DND-41 (cell line): ENCODE data around the gene LYST.

ENCODE experiments used
- ATAC-seq: fragments of 200-7000 bp; cut with Tn5 transposase; 3 replicates; pipeline ENCODE4 v1.9.1; 2021; ENCODE audit warnings: low read depth; ENCODE audit not compliant: insufficient read depth
- DNase-seq: peaks from one replicate; pipeline ENCODE4 v3.0.0-alpha.2; 2020
- H2AFZ ChIP-seq: 2 replicates; pipeline ENCODE4 v1.6.0; 2012; ENCODE audit warnings: low read depth, low read length
- H3K27ac ChIP-seq: 2 replicates; pipeline ENCODE4 v1.5.1; 2012; ENCODE audit warnings: low read length, inconsistent platforms
- H3K27me3 ChIP-seq: fragments of 200-600 bp; sonication (generic); 2 replicates; pipeline ENCODE4 v1.6.0; 2012; ENCODE audit warnings: low read length, mild to moderate bottlenecking, inconsistent platforms; ENCODE audit not compliant: insufficient read depth, poor library complexity
- H3K36me3 ChIP-seq: 2 replicates; pipeline ENCODE4 v1.5.1; 2012; ENCODE audit warnings: low read length, inconsistent platforms; ENCODE audit not compliant: insufficient read depth
- H3K4me1 ChIP-seq: 2 replicates; pipeline ENCODE4 v1.5.1; 2012; ENCODE audit warnings: mild to moderate bottlenecking, low read length; ENCODE audit not compliant: insufficient read depth
- H3K4me2 ChIP-seq: 2 replicates; pipeline ENCODE4 v1.6.0; 2012; ENCODE audit warnings: mild to moderate bottlenecking, moderate library complexity, low read length, inconsistent platforms; ENCODE audit not compliant: insufficient read depth
- H3K4me3 ChIP-seq, 2 experiments: fragments of 200-600 bp in 1 of 2; shearing (Covaris generic) in 1 of 2; 2 replicates each; pipeline ENCODE4 v1.5.1; 2012 to 2016; ENCODE audit warnings: inconsistent platforms in 2 of 2, low read length in 2 of 2, mild to moderate bottlenecking in 2 of 2, low read depth in 1 of 2, moderate library complexity in 1 of 2
- H3K79me2 ChIP-seq: 2 replicates; pipeline ENCODE4 v1.6.0; 2012; ENCODE audit warnings: low read length, inconsistent platforms; ENCODE audit not compliant: insufficient read depth
- H3K9ac ChIP-seq: 2 replicates; pipeline ENCODE4 v1.6.0; 2012; ENCODE audit warnings: low read depth, mild to moderate bottlenecking, inconsistent platforms, low read length, moderate library complexity
- H3K9me3 ChIP-seq: 2 replicates; pipeline ENCODE4 v1.5.1; 2012; ENCODE audit warnings: low read length, moderate library complexity, mild to moderate bottlenecking, inconsistent platforms; ENCODE audit not compliant: insufficient read depth, severe bottlenecking
- H4K20me1 ChIP-seq: 2 replicates; pipeline ENCODE4 v1.6.0; 2012; ENCODE audit warnings: low read length; ENCODE audit not compliant: insufficient read depth
- CTCF ChIP-seq: IDR thresholded peaks from 2 replicates; pipeline ENCODE4 v1.5.1; 2012; ENCODE audit warnings: borderline replicate concordance, low read length, moderate library complexity, mild to moderate bottlenecking; ENCODE audit not compliant: poor library complexity, severe bottlenecking; ENCODE audit errors: extremely low read depth
- EZH2 ChIP-seq: IDR thresholded peaks from 3 replicates; pipeline ENCODE4 v1.6.1; 2012; ENCODE audit warnings: borderline replicate concordance, low read depth, mild to moderate bottlenecking, moderate library complexity, low read length, inconsistent platforms; ENCODE audit not compliant: severe bottlenecking

Gene LYST

GRCh38 chr1:235714205-235714897 lies 152.4 kb downstream of the LYST start:
- no peak for ATAC-seq
- Histone ChIP-seq H2AFZ (no peak overlapping the region), H4K20me1 (no peaks in the 10 kb centered on the region), H3K27ac (no peak overlapping the region), H3K36me3 (no peaks in the 10 kb centered on the region), H3K4me1 (no peaks in the 10 kb centered on the region), H3K4me3 (no peak overlapping the region), H3K9ac (no peak overlapping the region), H3K27me3 (no peaks in the 10 kb centered on the region), H3K4me2 (no peak overlapping the region), H3K79me2 (no peaks in the 10 kb centered on the region), H3K9me3 (no peaks in the 10 kb centered on the region)
- TF ChIP-seq EZH2 = no peak
- DNase-seq = no peak

DNA sequence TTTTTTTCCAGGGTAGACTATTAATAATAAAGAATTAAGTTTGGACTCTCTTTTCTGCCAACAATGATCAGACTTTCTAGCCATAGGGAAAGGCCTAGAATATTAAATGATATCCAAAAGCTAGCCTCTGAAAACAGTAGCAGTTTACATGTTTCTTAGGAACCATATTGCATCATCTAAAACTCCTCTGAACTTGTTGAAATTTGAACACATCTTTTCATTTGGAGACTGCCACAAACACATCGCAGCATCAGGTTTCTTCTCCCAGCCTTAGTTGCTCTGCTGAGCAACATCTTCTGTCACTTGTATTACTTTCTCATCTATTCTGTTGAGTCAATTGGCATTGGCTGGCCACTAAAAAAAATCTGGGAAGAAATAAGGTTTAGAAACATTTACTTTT lies 153.9 kb downstream of the LYST start:
- Histone ChIP-seq H3K4me3 (no peak overlapping the region), H2AFZ (no peak overlapping the region), H3K36me3 (no peaks in the 10 kb centered on the region), H3K27ac (no peak overlapping the region), H3K4me2 (no peak overlapping the region), H3K9me3 (no peaks in the 10 kb centered on the region), H4K20me1 (no peaks in the 10 kb centered on the region), H3K27me3 (no peaks in the 10 kb centered on the region), H3K4me1 (no peaks in the 10 kb centered on the region), H3K79me2 (no peaks in the 10 kb centered on the region), H3K9ac (no peak overlapping the region)
- TF ChIP-seq EZH2 (no peak), CTCF (no peak)
- DNase-seq = no peak
- no peak for ATAC-seq

GRCh38 chr1:235710687-235711086 lies 156.0 kb downstream of the LYST start:
- Histone ChIP-seq H3K79me2 (no peaks in the 10 kb centered on the region), H2AFZ (no peak overlapping the region), H3K36me3 (no peaks in the 10 kb centered on the region), H3K4me1 (no peaks in the 10 kb centered on the region), H3K27ac (no peak overlapping the region), H4K20me1 (no peaks in the 10 kb centered on the region), H3K9me3 (no peaks in the 10 kb centered on the region), H3K27me3 (no peaks in the 10 kb centered on the region), H3K9ac (no peak overlapping the region), H3K4me2 (no peak overlapping the region), H3K4me3 (no peak overlapping the region)
- DNase-seq = no peak
- TF ChIP-seq CTCF (no peak), EZH2 (no peak)
- ATAC-seq = no peak

DNA sequence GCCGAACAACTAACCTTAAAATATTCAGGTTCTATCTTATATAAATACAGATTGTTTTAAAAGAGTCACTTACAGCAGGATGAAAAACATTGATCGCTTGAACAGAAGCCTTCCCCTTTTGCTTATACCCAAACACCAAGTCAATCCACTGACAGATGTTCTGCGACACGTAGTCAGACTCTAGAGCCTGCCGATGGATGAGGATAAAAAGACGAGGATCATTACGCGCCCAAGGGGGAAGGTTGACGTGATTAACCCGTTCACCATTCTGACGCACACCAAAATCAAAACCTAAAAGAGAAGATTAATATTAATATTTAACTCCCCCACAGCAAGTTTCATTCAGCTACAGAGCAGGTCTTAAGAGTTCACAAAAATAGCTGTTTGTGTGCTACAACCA lies 157.7 kb downstream of the LYST start:
- H4K20me1 ChIP-seq = no peaks in the 10 kb centered on the region
- H3K36me3 ChIP-seq = no peaks in the 10 kb centered on the region
- no peak for DNase-seq
- no peak overlapping the region for H3K27ac ChIP-seq
- H3K9ac ChIP-seq = no peak overlapping the region
- no peak overlapping the region for H2AFZ ChIP-seq
- no peaks in the 10 kb centered on the region for H3K27me3 ChIP-seq
- ATAC-seq = no peak
- no peak overlapping the region for H3K4me3 ChIP-seq
- H3K4me1 ChIP-seq = no peaks in the 10 kb centered on the region
- no peaks in the 10 kb centered on the region for H3K79me2 ChIP-seq
- no peaks in the 10 kb centered on the region for H3K9me3 ChIP-seq
- TF ChIP-seq EZH2 = no peak
- no peak for TF ChIP-seq CTCF
- H3K4me2 ChIP-seq = no peak overlapping the region
